ENCODE results near the gene ACTN2. TPM values are rescaled to one million over a fixed set of nuclear protein-coding genes. Genes with fewer than 3 reads are reported as not detected.

The ACTN2 gene
- polyA plus RNA-seq, 3 donors: 0.07 TPM; not detected in 2

DNA sequence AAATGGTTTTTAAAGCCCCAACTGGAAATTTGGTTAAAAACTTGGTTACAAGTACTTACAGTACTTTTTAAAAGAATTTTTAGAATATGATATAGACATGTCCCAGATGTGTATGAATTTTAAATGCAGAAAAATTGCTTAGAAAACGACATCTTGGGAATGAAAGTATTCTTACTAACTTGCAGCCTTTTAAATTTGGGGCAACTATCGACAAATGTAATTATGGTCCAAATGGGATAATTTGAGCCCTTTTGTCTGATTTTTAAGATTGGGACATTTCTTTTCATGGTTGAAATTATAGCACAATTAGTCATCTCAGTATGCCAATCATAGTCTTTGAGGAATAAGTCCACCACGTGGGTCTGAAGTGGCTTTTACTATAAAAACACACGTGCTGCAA lies 65.6 kb downstream of the ACTN2 start:
- no peak overlapping the region for H3K4me3 Mint-ChIP-seq
- no peaks in the 10 kb centered on the region for H3K27me3 ChIP-seq (ENCODE audit: control insufficient read depth in 2 of 2, insufficient read depth in 2 of 2, low read length in 2 of 2)
- H3K9me3 Mint-ChIP-seq: no peaks in the 10 kb centered on the region
- H2AFZ ChIP-seq (ENCODE audit: insufficient read depth, low read depth, low read length, poor library complexity, severe bottlenecking): no peak overlapping the region
- DNase-seq: no peak
- H3K4me1 ChIP-seq (ENCODE audit: control insufficient read depth in 1 of 2, insufficient read depth in 2 of 2, low read length in 2 of 2): no peaks in the 10 kb centered on the region
- no peaks in the 10 kb centered on the region for H3K36me3 ChIP-seq (replicated peaks in 1 of 2; ENCODE audit: control insufficient read depth in 1 of 2, insufficient read depth in 2 of 2, low read length in 2 of 2)
- intact Hi-C loops (cut with micrococcal nuclease): no loop called here
- H3K36me3 Mint-ChIP-seq: no peaks in the 10 kb centered on the region
- no peak overlapping the region for H3K27ac ChIP-seq (ENCODE audit: low read depth in 1 of 2, low read length in 2 of 2)
- 100% methylated on average over 1 of the region's 4 CpGs for WGBS (ENCODE audit: insufficient coverage)
- no peak overlapping the region for H3K27ac Mint-ChIP-seq
- no peak for TF ChIP-seq CTCF (IDR thresholded peaks at IDR 0.05)
- peaks cover 4% of the 10 kb centered on the region for H3K4me1 Mint-ChIP-seq
- H3K4me2 ChIP-seq (replicated peaks; ENCODE audit: extremely low read depth, low read length, poor library complexity, severe bottlenecking): no peak overlapping the region
- H3K27me3 Mint-ChIP-seq (ENCODE audit: low read depth in 3 of 3): peaks cover 5 to 9% (median 5%) of the 10 kb centered on the region in 3 donors
- H3K79me2 ChIP-seq (ENCODE audit: insufficient read depth, low read length): no peaks in the 10 kb centered on the region
- H3K9ac ChIP-seq (ENCODE audit: insufficient read depth, low read length, poor library complexity, severe bottlenecking): no peak overlapping the region
- no peak overlapping the region for H3K4me3 ChIP-seq (replicated peaks in 1 of 3; ENCODE audit: low read depth in 2 of 3, low read length in 3 of 3)
- H4K20me1 ChIP-seq (ENCODE audit: insufficient read depth, low read length): no peaks in the 10 kb centered on the region
- H3K9me3 ChIP-seq (replicated peaks in 1 of 2; ENCODE audit: control insufficient read depth in 1 of 2, insufficient read depth in 1 of 2, low read length in 2 of 2): no peaks in the 10 kb centered on the region

DNA sequence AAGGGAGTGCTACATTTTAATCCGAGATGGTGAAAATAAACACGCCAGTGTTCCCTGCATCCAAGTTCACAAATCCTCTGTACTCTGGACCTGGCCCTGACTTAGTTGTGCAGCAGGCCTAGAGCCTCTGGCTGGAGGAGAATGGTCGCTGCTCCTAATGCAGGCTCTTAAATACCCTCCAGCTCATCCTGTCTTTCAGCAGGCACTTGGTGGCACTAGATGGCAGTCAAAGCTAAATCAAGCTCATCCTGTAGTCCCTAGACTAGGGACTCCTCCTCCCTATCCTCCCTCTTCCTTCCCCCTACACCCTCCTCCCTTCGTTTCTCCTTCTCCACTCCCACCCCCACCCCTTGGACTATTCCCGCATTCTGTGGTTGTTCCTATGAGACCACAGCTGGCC lies 67.2 kb downstream of the ACTN2 start:
- H2AFZ ChIP-seq (ENCODE audit: insufficient read depth, low read depth, low read length, poor library complexity, severe bottlenecking): no peak overlapping the region
- 74% methylated on average over 5 of the region's 5 CpGs for WGBS (ENCODE audit: insufficient coverage)

More for the DNA sequence above, 67.2 kb downstream of the ACTN2 start:
- H3K9ac ChIP-seq (ENCODE audit: insufficient read depth, low read length, poor library complexity, severe bottlenecking): no peak overlapping the region
- peaks cover 4% of the 10 kb centered on the region for H3K4me1 Mint-ChIP-seq
- intact Hi-C loops (cut with micrococcal nuclease): no loop called here
- no peaks in the 10 kb centered on the region for H3K27me3 ChIP-seq (ENCODE audit: control insufficient read depth in 2 of 2, insufficient read depth in 2 of 2, low read length in 2 of 2)
- H4K20me1 ChIP-seq (ENCODE audit: insufficient read depth, low read length): no peaks in the 10 kb centered on the region
- H3K79me2 ChIP-seq (ENCODE audit: insufficient read depth, low read length): no peaks in the 10 kb centered on the region
- H3K4me2 ChIP-seq (replicated peaks; ENCODE audit: extremely low read depth, low read length, poor library complexity, severe bottlenecking): no peak overlapping the region
- DNase-seq: no peak
- H3K9me3 ChIP-seq (replicated peaks in 1 of 2; ENCODE audit: control insufficient read depth in 1 of 2, insufficient read depth in 1 of 2, low read length in 2 of 2): no peaks in the 10 kb centered on the region
- no peak overlapping the region for H3K4me3 Mint-ChIP-seq
- H3K36me3 ChIP-seq (replicated peaks in 1 of 2; ENCODE audit: control insufficient read depth in 1 of 2, insufficient read depth in 2 of 2, low read length in 2 of 2): no peaks in the 10 kb centered on the region
- TF ChIP-seq CTCF (IDR thresholded peaks at IDR 0.05): no peak
- no peaks in the 10 kb centered on the region for H3K36me3 Mint-ChIP-seq
- H3K27ac Mint-ChIP-seq: no peak overlapping the region
- H3K4me3 ChIP-seq (replicated peaks in 1 of 3; ENCODE audit: low read depth in 2 of 3, low read length in 3 of 3): no peak overlapping the region
- H3K9me3 Mint-ChIP-seq: no peaks in the 10 kb centered on the region
- no peak overlapping the region for H3K27ac ChIP-seq (ENCODE audit: low read depth in 1 of 2, low read length in 2 of 2)
- no peaks in the 10 kb centered on the region for H3K4me1 ChIP-seq (ENCODE audit: control insufficient read depth in 1 of 2, insufficient read depth in 2 of 2, low read length in 2 of 2)
- peaks cover 0 to 9% (median 7%) of the 10 kb centered on the region in 3 donors for H3K27me3 Mint-ChIP-seq (ENCODE audit: low read depth in 3 of 3)

All from CD14-positive monocyte (primary cell).